HG03457 (cell line): ENCODE data around the gene DDX55.

Source experiments
- ATAC-seq: cut with Tn5 transposase; IDR thresholded peaks from one replicate; pipeline ENCODE4 v1.9.1; 2021; ENCODE audit warnings: moderate number of reproducible peaks; ENCODE audit not compliant: unreplicated experiment

The DDX55 gene

DNA sequence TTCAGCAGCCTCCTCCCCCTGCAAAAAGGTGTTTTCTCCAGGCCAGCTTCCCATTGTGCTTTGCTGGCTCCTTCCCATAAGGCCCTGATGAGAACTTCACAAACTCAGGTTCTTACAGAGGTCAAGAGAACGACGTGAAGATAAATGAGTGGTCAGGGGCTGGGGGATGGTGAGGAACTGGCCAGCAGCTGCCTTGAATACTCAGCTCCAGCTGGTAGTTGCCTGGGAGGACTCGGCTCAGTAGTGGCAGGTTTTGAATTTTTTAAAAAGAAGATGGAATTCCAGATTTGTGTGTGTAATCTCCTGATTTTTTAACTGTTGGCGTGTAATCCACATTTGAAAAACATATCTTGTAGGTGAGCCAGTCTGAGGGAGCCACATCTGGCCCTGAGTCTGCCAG, 5.9 kb downstream of the DDX55 start:
- no peak for ATAC-seq

DNA sequence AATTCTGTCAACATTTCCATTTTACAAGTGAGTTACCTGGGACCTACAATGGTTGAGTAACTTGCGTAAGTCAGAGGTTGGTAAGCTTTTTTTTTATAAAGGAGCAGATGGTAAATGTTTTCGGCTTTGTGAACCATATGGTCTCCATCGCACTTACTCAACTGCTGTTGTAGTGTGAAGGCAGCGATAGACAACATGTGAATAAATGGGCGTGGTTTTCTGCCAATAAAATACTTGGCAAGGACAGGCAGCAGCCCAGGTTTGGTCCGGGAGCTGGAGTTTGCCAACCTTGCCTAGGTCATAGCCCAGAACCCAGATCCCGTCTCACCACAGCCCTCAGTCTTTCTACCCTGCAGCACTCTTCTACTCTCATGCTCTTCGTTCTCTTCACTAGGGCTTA, 6.3 kb downstream of the DDX55 start:
- ATAC-seq = no peak

DNA sequence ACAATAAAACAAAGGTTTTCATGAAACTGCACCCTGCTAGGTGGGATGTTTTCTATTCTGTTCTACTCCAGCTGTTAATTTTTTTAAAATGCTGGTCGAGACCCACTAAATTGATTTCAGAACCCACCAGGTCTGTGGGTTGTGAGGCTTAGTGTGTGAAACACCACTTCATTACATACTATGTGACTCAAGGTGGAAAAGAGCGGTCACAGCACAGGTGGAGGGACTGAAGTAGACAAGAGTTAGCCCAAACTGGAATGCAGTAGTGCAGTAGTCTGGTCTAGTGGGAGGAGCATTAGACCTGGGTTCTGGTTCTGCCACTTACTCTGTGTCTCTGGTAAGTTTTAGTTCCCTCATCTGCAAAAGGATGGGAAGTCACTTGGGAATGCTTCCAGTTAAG, 12.2 kb downstream of the DDX55 start:
- ATAC-seq = no peak

DNA sequence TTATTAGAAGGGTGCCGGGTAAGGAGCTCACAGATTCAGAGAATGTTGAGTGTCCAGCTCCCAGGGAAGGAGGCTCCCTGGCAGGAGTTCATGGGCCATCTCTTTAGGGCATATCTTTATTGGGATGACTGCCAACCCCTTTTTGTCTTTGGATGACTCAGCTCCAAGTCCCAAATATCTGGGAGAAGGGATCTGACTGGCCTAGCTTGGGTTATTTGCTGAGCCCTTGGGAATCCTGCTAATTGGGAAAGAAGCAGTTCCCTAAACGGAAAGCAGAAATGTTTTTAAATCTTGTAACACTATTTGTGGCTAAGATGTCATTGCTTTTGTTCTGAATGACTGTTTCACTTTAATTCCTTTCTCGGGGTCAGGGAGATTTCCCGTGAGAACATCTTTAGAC, 12.6 kb downstream of the DDX55 start:
- no peak for ATAC-seq

DNA sequence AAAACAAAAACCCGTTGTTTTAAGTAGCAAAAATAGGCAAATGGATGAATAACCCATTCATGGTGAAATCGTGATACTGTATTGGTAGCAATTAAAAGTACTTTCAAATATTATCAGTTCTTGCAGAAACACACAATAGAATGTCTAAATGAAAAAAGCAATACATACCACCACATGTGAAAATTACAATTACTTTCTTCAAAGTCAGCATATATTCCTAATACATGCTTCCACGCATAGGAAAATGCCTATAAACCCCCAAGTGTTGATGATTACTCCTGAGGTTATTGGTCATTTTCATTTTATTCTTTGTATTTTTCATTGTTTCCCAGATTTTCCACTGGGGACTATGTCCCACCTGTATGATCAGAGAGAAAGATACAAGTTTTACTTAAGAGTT, 15.2 kb downstream of the DDX55 start:
- no peak for ATAC-seq

DNA sequence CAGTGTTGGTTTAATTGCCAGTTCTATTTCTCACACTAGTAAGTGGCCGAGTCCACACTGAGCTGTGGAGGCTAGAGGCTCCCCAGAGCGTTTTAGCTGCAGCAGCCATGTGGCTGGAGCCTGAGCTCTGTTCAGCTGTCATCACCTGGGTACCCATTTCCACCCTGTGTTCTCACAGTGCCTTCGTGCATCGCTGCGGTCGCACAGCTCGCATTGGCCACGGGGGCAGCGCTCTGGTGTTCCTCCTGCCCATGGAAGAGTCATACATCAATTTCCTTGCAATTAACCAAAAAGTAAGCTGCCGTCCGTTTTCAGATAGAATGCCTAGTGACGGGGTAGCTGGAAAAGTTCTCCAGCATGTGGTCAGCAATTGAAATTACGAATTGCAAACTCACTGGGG, 15.7 kb downstream of the DDX55 start:
- no peak for ATAC-seq

DNA sequence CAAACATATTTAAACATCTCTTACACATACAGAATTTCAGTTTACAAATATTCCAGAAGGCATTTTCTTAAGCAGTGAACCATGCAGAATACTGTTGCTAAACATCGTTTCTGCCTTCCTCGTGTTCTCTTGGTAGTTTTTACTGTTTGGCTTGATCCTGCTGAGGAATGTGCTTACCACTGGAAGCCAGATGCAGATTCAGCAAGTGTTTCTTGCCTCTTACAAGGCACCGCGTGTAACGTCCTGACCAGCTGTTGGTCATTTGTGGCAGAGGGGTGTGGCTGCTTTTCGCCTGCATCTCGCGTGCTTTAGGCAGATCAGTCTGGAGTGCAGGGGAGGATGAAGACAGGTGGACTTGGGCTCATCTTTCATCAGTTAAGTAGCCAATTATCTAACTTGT, 19.2 kb downstream of the DDX55 start:
- no peak for ATAC-seq

DNA sequence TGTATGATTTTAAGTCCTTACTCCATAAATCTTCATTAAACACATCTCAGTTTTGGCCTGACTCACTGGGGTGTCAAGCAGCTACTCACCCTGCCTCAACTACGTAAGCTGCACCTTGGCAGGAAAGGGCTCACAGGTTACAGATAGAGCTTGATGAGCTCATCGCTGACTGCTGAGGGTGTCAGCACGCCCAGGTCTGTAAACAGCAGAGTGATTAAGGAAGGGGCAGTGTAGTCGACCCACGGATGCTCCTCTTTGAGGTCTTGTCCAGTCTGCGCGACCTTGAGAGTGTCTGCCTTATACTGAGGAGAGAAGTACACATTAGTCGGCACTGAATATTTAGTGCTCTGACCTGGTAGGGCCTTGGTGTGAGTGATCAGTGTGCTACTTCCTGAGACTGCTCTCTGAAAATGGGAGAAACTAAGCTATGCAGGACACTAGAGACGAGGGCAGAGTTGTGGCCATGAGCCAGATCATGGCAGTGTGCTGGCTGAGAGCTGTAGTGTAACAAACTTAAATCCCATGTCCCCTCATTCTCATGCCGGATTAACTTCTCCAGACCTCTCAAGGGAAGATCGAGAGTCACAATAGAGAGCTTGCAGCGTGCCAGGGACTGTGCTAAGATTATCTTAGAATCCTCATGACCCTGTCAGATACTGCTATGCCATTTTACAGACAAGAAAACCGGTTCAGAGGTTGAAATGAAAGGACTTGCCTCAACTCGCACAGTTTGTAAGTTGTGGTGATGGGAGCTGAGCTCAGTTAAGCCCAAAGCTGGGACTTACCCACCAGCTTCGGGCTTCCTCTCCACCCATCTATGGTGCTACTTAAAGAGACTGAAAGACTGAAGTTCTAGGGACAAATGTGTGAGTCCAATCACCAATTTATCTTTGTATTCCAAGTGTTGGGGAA, 20.0 kb downstream of the DDX55 start:
- no peak for ATAC-seq

DNA sequence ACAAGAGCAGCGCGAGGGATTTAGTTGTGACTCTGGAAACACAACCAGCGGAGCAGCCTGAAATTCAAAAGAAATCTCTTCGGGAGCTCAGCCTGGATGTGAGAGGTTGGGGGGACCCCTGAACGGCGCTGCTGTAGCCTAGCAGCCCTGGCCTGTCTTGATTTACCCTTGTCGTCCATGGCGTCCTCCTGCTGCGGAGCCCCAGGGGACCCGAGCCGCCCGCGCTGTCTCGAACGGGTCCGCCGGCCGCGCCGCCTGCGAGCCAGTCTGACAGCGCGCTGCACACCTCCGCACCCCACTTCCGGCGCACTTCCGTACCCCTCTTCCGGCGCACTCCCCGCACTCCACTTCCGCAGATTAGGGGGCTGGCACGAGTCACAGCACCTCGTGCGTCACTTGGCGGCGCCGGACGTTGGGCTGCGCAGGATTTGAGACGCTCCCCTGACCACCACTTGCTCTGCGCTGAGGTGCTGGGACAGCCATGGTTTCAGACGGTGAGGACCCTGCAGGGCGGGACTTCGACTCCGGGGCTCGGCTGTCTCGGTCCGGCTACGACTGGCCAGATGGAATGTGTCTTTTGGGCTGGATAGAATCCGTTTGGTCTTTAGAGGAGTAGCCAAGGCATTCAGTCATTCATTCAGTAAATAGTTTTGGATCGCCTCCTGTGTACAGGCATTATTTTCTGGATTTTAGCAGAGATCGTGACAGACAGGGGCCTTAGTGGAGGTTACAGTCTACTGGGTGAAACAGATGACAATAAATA, 31.7 kb downstream of the DDX55 start, which contains the start of the genes EIF2B1 and GTF2H3:
Gene EIF2B1, minus strand, starts transcription at position 308 of the 763 bp plus-strand sequence. Its CDS starts 129 bp downstream, at position 179.
Gene GTF2H3, plus strand, starts transcription at position 451 of the 763 bp plus-strand sequence. Its CDS starts 31 bp downstream, at position 482.
- peak; percentile 84 for ATAC-seq

DNA sequence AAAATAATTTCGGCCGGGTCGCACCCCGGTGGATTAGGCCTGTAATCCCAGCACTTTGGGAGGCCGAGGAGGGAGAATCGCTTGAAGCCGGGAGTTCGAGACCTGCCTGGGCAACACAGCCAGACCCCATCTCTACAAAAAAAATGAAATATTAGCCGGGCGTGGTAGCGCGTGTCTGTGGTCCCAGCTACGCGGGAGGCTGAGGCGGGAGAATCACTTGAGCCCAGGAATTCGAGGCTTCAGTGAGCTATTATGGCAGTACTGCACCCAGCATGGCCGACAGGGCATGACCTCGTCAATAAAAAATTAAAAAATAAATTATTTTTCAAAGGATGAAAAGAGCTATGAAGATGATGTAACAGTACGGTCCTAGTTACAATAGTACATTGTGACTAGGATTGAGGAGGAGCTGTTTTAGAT, 32.3 kb downstream of the DDX55 start:
- ATAC-seq = no peak

DNA sequence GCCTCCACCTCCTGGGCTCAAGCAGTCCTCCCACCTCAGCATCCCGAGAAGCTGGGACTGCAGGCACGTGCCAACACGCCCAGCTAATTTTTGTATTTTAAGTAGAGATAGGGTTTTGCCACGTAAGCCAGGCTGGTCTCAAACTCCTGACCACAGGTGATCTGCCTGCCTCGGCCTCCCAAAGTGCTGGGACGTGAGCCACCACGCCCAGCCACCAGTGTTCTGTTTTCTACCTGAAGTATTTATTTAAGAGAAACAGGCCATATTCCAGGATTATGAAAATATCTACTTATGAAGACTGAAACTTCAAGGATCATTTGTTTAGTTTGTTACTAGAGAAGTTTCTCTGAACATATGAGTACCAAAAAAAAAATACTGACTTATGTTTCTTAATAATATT, 42.0 kb downstream of the DDX55 start:
- ATAC-seq = no peak

DNA sequence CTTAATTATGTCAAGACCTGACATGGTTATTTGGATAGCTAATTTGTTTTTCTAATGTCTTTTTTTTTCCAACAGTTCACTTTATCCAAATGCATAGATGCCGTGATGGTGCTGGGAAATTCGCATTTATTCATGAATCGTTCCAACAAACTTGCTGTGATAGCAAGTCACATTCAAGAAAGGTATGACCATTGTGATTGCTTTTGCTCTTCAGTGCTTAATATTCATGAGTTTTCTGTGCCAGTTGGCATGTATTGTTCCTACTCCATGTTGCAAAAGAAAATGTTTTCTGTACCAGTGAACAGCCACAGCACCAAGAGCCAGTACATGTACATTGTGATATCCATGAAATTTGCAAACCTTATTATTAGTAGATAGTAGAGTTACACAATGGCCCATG, 43.5 kb downstream of the DDX55 start:
- no peak for ATAC-seq

DNA sequence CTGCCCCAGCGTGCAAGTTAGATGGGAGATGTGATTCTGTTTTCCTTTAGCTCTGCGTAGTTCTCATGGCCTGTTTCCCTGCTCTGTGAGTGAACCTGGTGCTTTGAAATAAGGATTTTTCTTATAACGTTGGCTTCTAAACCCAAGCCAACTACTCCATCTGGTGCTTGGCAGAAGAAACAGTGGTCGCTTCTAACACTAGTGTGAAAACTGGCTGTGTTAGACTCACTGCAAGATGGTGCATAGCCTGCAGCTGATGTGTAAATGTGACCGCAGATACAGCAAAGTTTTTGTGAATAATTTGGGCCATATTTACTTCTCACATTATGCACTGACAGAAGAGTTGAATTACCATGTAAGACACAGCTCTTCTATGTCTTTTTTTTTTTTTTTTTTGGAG, 44.0 kb downstream of the DDX55 start:
- no peak for ATAC-seq

DNA sequence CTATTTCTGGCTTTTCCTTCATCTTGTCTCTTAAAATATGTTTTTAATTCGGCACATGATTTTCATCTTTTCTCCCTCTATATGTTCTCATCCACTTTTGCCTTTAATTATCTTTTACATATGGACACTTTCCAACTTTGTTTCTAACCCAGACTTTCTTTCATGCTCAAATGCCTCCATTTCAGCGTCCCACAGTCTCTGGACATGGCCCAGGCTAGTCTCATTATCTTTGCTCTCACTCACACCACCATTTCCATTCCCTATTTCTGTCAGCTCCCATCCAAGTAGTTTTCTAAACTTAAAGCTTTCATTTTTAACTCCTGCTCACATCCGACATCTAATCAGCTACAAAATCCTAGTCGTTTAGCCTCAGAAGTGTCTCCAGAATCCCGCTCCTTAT, 46.5 kb downstream of the DDX55 start:
- no peak for ATAC-seq

DNA sequence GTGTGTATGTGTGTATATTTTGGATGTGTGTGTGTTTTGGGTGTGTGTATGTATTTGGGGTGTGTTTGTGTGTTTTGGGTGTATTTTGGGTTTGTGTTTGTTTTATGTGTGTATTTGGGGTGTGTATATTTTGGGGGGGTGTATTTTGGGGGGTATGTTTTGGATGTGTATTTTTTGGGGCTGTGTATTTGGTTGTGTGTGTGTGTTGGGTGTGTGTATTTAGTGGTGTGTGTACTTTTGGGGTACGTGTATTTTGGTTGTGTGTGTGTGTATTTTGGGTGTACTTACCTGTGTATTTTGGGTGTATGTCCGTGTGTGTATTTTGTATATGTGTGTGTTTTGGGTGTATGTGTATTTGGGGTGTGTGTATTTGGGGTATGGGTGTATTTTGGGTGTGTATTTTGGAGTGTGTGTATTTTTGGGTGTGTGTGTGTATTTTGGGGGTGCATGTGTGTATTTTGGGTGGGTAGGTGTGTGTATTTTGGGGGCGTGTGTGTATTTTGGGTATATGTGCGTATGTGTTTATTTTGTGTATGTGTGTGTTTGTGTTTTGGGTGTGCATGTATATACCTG, 52.3 kb downstream of the DDX55 start:
- no peak for ATAC-seq

DNA sequence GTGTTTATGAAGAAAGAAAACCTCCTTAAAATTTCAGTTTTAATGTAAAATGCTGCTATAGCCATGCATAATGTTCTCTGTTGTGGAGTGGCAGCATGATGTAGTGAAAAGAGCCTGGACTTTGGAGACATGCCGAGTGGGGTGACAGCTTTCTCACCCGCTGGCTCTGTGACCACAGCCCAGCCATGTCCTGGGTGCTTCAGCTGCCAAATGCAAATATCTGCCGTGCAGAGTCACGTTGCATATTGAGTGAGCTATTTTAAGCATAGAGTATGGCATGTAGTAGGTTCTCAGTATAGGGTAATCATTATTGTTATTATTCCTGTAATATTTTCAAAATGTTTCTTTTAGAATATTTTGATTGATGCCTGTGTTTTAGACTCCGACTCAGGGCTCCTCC, 53.5 kb downstream of the DDX55 start:
- peak; percentile 79 for ATAC-seq

DNA sequence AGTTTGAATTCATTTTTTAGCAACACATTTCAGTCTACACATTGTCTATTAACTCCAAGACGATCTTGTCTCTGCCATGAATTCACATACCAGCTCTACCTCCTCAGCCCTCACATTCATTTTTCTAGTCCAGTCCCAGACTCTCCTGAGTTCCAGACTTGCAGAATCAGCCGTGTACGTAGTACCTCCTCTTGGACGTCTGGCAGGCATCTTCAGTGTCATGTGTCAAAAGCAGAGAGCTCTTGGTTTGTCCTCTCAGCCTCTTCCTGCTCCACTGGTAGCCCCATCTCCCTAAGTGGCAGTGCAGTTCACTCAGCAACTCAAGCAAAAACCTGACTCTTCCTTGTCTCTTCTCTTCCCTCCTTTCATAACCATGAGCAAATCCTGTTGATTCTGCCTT, 54.5 kb downstream of the DDX55 start:
- ATAC-seq = no peak

DNA sequence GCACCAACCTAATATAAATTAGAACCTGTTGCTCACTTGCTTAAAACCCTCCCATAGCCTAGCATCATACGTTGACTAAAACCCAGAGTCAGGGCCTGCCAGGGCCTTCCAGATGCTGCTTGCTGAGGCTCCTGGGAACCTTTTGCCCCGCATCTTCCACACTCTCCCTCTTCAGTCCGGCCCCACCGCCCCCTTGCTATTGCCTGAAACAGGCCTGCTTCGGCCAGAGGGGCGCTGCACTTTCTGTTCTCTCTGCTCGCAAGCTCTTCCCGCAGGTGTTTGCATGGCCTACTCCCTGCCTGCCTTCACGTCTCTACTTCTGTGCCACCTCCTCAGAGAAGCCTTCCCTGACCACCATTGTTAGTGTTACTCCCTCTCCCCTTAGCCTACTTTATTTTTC, 55.3 kb downstream of the DDX55 start:
- no peak for ATAC-seq

DNA sequence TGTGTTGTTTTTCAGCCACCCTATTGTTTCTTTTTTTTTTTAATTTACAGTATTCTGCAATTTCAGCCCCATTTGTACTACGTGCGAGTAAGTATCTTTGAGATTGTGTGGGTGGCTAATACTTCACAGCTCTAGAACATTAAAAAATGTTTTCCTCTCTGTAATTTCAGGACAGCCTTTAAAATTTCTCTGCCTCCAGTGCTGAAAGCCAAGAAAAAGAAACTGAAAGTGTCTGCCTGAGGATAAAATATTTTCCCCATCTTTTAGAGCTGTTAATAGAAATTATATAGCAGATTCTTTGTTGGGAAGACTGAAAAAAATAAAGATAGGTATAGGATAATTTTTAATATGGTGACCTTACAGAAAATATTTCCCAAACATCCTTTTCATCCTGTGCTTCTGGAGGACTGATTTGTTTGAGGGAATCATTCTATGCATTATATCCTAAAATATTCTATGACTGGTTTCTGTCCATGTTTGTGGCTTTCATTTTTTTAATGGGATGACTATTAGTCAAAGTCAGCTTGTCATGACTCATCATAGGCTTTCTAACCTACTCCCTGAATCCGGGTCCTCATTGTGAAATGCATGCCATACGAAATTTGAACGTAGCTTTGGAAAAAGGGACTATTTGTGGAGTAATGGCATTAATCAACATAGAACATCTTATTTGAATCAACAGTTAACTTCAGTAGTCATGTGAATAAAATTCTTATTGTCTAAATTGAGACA, 58.3 kb downstream of the DDX55 start:
- no peak for ATAC-seq

DNA sequence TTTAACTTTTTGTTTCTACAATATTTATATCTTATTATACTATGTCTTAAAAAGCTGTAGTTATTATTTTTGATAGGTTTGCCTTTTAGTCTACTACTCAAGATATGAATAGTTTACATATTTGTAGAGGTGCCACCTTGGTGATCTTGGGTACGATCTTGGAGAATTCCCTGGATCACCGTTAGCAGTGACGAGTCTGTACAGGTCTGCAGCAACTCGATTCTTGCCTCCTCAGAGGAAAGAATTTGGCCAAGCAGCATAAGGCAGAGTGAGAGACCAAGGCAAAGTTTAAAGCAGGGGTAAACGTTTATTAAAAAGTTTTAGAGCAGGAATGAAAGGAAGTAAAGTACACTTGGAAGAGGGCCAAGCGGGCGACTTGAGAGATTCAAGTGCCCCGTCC, 65.9 kb downstream of the DDX55 start:
- ATAC-seq = no peak
